Endothelial cell of umbilical vein (primary cell): ENCODE data around the gene SVEP1. TPM values are rescaled to one million over a fixed set of nuclear protein-coding genes. Genes with fewer than 3 reads are reported as not detected.

Source experiments
- BruUV-seq: library from RNA; stranded (reverse); fragments of 400-500 nt; replicated peaks from 2 replicates; lab custom pipeline; 2021; lab: Mats Ljungman, UMichigan
- CTCF ChIA-PET: fragments of 300-600, 350-600 bp; sonication (Branson Sonifier 250); formaldehyde crosslinking; loops from one replicate; lab custom pipeline; 2021; ENCODE audit warnings: antibody characterized with exemption, inconsistent platforms; lab: Charles Lee
- POLR2A ChIA-PET: fragments of 300-600, 350-600 bp; sonication (Branson Sonifier 250); formaldehyde crosslinking; loops from one replicate; lab custom pipeline; 2021; ENCODE audit warnings: antibody characterized with exemption, inconsistent platforms; lab: Charles Lee
- DNase-seq: peaks from one replicate; pipeline ENCODE4 v3.0.0-alpha.2; 2011; ENCODE audit warnings: low read depth, low spot score
- FAIRE-seq: peaks from 2 replicates; lab custom pipeline; 2011; peaks lifted over from hg19 to GRCh38; lab: Jason Lieb, UNC
- H2AFZ ChIP-seq: 2 replicates; pipeline ENCODE4 v1.6.0; 2012; ENCODE audit warnings: low read depth, low read length, control low read depth, inconsistent platforms
- H3K27ac ChIP-seq: 2 replicates; pipeline ENCODE4 v1.5.1; 2011; ENCODE audit warnings: low read depth, mild to moderate bottlenecking, control low read depth, low read length, moderate library complexity; ENCODE audit not compliant: insufficient read depth
- H3K27me3 ChIP-seq, 2 experiments: 2 replicates each; pipeline versions ENCODE4 v1.6.0 to v1.6.1; 2011; ENCODE audit warnings: low read length in 2 of 2, mixed read lengths in 1 of 2; ENCODE audit not compliant: control insufficient read depth in 2 of 2, insufficient read depth in 2 of 2
- H3K36me3 ChIP-seq, 2 experiments: 2 replicates in 1 of 2; 3 replicates in 1 of 2; pipeline ENCODE4 v1.5.1; 2011; ENCODE audit warnings: low read length in 2 of 2, mild to moderate bottlenecking in 1 of 2, moderate library complexity in 1 of 2; ENCODE audit not compliant: control insufficient read depth in 2 of 2, insufficient read depth in 2 of 2; ENCODE audit errors: extremely low read depth in 1 of 2
- H3K4me1 ChIP-seq: 3 replicates; pipeline ENCODE4 v1.5.1; 2011; ENCODE audit warnings: mild to moderate bottlenecking, low read length; ENCODE audit not compliant: control insufficient read depth, insufficient read depth; ENCODE audit errors: extremely low read depth
- H3K4me2 ChIP-seq: 2 replicates; pipeline ENCODE4 v1.6.1; 2011; ENCODE audit warnings: low read length, control low read depth, mixed read lengths; ENCODE audit not compliant: insufficient read depth
- H3K4me3 ChIP-seq, 3 experiments: fragments of 200-600 bp in 1 of 3; sonication (generic), shearing (Covaris generic) in 1 of 3; replicated peaks in 1 of 3; 2 replicates each; pipeline ENCODE4 v1.5.1; 2011 to 2016; ENCODE audit warnings: control low read depth in 3 of 3, low read length in 3 of 3, mild to moderate bottlenecking in 2 of 3, inconsistent platforms in 1 of 3, low read depth in 1 of 3, moderate library complexity in 1 of 3; ENCODE audit not compliant: insufficient read depth in 1 of 3
- H3K79me2 ChIP-seq: 2 replicates; pipeline ENCODE4 v1.6.0; 2012; ENCODE audit warnings: low read length, inconsistent platforms; ENCODE audit not compliant: control insufficient read depth, insufficient read depth
- H3K9ac ChIP-seq: replicated peaks from 2 replicates; pipeline ENCODE3; 2011; ENCODE audit warnings: low read length, control low read depth; ENCODE audit not compliant: insufficient read depth; ENCODE audit errors: extremely low read depth
- H3K9me1 ChIP-seq: replicated peaks from 3 replicates; pipeline ENCODE4 v1.6.0; 2011; ENCODE audit warnings: mild to moderate bottlenecking, low read length; ENCODE audit not compliant: control insufficient read depth, insufficient read depth; ENCODE audit errors: extremely low read depth
- H3K9me3 ChIP-seq: replicated peaks from 2 replicates; pipeline ENCODE4 v1.5.1; 2012; ENCODE audit warnings: low read length, inconsistent platforms; ENCODE audit not compliant: control insufficient read depth, insufficient read depth
- H4K20me1 ChIP-seq: replicated peaks from 2 replicates; pipeline ENCODE3; 2011; ENCODE audit warnings: mild to moderate bottlenecking, low read length; ENCODE audit not compliant: control insufficient read depth, insufficient read depth; ENCODE audit errors: extremely low read depth
- EZH2 ChIP-seq: IDR thresholded peaks from 2 replicates; pipeline ENCODE4 v1.6.1; 2012; ENCODE audit warnings: borderline replicate concordance, low read depth, mild to moderate bottlenecking, moderate library complexity, low read length, inconsistent platforms; ENCODE audit not compliant: severe bottlenecking
- FOS ChIP-seq: IDR thresholded peaks from 2 replicates; pipeline ENCODE4 v1.6.1; 2011; ENCODE audit warnings: mild to moderate bottlenecking, low read length, moderate library complexity, borderline replicate concordance; ENCODE audit not compliant: insufficient read depth
- GATA2 ChIP-seq: IDR thresholded peaks from 2 replicates; pipeline ENCODE4 v1.7.0; 2011; ENCODE audit warnings: low read depth, mild to moderate bottlenecking, moderate library complexity, mixed read lengths, low read length; ENCODE audit not compliant: insufficient read length, insufficient read depth
- JUN ChIP-seq: IDR thresholded peaks from 2 replicates; pipeline ENCODE4 v1.6.1; 2011; ENCODE audit warnings: borderline replicate concordance, low read depth; ENCODE audit not compliant: insufficient read length, insufficient read depth
- MYC ChIP-seq: IDR thresholded peaks from one replicate; pipeline ENCODE4 v1.6.1; 2011; ENCODE audit warnings: mild to moderate bottlenecking, low read depth, low read length
- POLR2A ChIP-seq: IDR thresholded peaks from 2 replicates; pipeline ENCODE4 v1.6.1; 2012; ENCODE audit warnings: low read depth, mild to moderate bottlenecking, control low read depth, low read length
- POLR2AphosphoS5 ChIP-seq: IDR thresholded peaks from 2 replicates; pipeline ENCODE4 v1.6.1; 2012; ENCODE audit warnings: low read depth, mild to moderate bottlenecking, control low read depth, low read length, moderate library complexity; ENCODE audit not compliant: insufficient read depth
- dilution Hi-C: fragments of 300-500 bp; cut with MboI; formaldehyde crosslinking; loops from one replicate; pipeline ENCODE4 v1.15.0; 2019; ENCODE audit warnings: low sequenced_read_pairs; ENCODE audit not compliant: extremely low pct_ligation_motif_present
- intact Hi-C: fragments of 100-400 bp; cut with micrococcal nuclease; formaldehyde crosslinking; loops from one replicate; pipeline ENCODE4 v1.10.0; 2022
- polyA plus RNA-seq, 4 experiments: library from polyadenylated mRNA; depleted of rRNA in 3 of 4; stranded (reverse) in 3 of 4; unstranded in 1 of 4; fragments of >200 nt; gene quantifications; 2 replicates each; pipeline versions ENCODE4 v1.2.1 to v1.2.3, GENCODE V29; 2011 to 2012; ENCODE audit warnings: missing spikeins in 1 of 4
- total RNA-seq: library from RNA; stranded (reverse); gene quantifications from 2 replicates; pipeline ENCODE4 v1.2.3, GENCODE V29; 2021
- TF ChIP-seq, protein P1 (sequence below): IDR thresholded peaks from 2 replicates; pipeline ENCODE4 v1.6.1; 2011; ENCODE audit not compliant: insufficient read depth, insufficient read length
- TF ChIP-seq, protein P2 (sequence below), 2 donors: IDR thresholded peaks; 1 replicate in 1 of 2; 2 replicates in 1 of 2; pipeline ENCODE4 v1.5.1; 2011; ENCODE audit warnings: low read length in 2 of 2, mild to moderate bottlenecking in 2 of 2, moderate library complexity in 2 of 2, control low read depth in 1 of 2, inconsistent platforms in 1 of 2, low read depth in 1 of 2; ENCODE audit not compliant: insufficient read depth in 1 of 2; ENCODE audit errors: extremely low read depth in 1 of 2

Gene SVEP1
- total and polyA plus RNA-seq, 2 donors (not counting 3 experiments of a cell fraction or from before 2014, with no cell fraction given), result 0.04 to 0.29 TPM

DNA sequence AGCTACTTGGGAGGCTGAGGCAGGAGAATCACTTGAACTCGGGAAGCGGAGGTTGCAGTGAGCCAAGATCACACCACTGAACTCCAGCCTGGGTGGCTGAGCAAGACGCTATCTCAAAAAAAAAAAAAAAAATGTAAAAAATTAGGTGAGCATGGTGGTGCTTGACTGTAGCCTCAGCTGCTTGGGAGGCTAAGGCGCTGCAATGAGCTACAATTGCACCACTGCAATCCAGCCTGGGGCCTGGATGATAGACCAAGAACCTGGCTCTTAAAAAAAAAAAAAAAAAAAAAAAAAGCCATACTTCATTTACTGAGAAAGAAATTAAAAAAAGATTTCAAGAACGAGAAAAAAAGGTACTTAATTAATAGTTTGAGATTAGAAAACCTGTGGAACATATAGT, 62.1 kb downstream of the SVEP1 start:
- DNase-seq (no peak), FAIRE-seq (no peak)
- H3K9me3 ChIP-seq, result no peaks in the 10 kb centered on the region
- intact Hi-C loops (no loop called here), dilution Hi-C loops (no loop called here)
- H4K20me1 ChIP-seq, result no peaks in the 10 kb centered on the region
- no peaks in the 10 kb centered on the region for H3K4me1 ChIP-seq
- BruUV-seq, result no TSS peak
- no peaks in the 10 kb centered on the region for H3K36me3 ChIP-seq
- TF ChIP-seq, protein P1, sequence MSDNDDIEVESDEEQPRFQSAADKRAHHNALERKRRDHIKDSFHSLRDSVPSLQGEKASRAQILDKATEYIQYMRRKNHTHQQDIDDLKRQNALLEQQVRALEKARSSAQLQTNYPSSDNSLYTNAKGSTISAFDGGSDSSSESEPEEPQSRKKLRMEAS, result no peak
- TF ChIP-seq MYC (no peak), JUN (no peak), FOS (no peak)
- TF ChIP-seq, protein P2, sequence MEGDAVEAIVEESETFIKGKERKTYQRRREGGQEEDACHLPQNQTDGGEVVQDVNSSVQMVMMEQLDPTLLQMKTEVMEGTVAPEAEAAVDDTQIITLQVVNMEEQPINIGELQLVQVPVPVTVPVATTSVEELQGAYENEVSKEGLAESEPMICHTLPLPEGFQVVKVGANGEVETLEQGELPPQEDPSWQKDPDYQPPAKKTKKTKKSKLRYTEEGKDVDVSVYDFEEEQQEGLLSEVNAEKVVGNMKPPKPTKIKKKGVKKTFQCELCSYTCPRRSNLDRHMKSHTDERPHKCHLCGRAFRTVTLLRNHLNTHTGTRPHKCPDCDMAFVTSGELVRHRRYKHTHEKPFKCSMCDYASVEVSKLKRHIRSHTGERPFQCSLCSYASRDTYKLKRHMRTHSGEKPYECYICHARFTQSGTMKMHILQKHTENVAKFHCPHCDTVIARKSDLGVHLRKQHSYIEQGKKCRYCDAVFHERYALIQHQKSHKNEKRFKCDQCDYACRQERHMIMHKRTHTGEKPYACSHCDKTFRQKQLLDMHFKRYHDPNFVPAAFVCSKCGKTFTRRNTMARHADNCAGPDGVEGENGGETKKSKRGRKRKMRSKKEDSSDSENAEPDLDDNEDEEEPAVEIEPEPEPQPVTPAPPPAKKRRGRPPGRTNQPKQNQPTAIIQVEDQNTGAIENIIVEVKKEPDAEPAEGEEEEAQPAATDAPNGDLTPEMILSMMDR (IDR thresholded peaks at IDR 0.05; ENCODE audit: extremely low read depth in 1 of 2, insufficient read depth in 1 of 2, low read depth in 1 of 2, low read length in 2 of 2), result no peak
- H3K4me3 ChIP-seq, result no peak overlapping the region
- CTCF ChIA-PET, result interaction anchor here (0.7 to 2.0 kb wide), 4 partner anchors 11 to 73 kb away, joined by 3 to 6 read pairs (median 3); no protein-coding TSS in a partner anchor
- no peaks in the 10 kb centered on the region for H3K27me3 ChIP-seq
- POLR2A ChIA-PET, result no interaction called here
- no peaks in the 10 kb centered on the region for H3K9me1 ChIP-seq
- H3K4me2 ChIP-seq, result no peak overlapping the region
- no peak overlapping the region for H3K27ac ChIP-seq
- no peak overlapping the region for H3K9ac ChIP-seq
- no peaks in the 10 kb centered on the region for H3K79me2 ChIP-seq
- H2AFZ ChIP-seq, result no peak overlapping the region

DNA sequence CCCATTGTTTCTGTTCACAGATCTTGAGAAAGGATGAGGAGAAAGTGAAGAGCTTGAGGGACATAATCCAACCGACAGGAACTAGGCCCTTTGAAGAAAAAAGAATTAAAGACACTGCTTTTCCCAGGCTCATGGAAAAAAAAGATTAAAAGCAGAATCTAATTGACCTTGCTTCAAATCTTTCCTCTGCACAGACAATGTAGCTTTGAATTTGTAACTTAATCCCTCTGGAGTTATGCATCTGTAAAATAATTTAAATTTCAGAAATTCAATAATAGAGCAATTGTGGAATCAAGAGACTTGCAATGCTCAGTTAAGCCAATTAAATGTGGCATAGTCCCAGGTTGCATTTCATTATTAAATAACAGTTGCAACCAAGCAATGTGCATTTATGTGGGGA, 64.6 kb downstream of the SVEP1 start:
- Histone ChIP-seq H3K27ac (no peak overlapping the region), H3K4me3 (no peak overlapping the region), H3K36me3 (no peaks in the 10 kb centered on the region), H3K4me1 (no peaks in the 10 kb centered on the region), H2AFZ (no peak overlapping the region), H3K9me3 (no peaks in the 10 kb centered on the region), H3K9ac (no peak overlapping the region), H3K27me3 (no peaks in the 10 kb centered on the region), H3K9me1 (no peaks in the 10 kb centered on the region), H3K4me2 (no peak overlapping the region), H4K20me1 (no peaks in the 10 kb centered on the region), H3K79me2 (no peaks in the 10 kb centered on the region)
- intact Hi-C loops, result no loop called here
- CTCF ChIA-PET, result interaction anchor here (1.1 kb wide), 1 partner anchor 11 kb away, joined by 3 read pairs; no protein-coding TSS in a partner anchor
- no TSS peak for BruUV-seq
- POLR2A ChIA-PET, result no interaction called here
- FAIRE-seq, result no peak
- dilution Hi-C loops, result no loop called here
- TF ChIP-seq EZH2 (no peak), FOS (no peak), GATA2 (no peak), MYC (no peak), POLR2A (no peak), JUN (no peak), POLR2AphosphoS5 (no peak)
- TF ChIP-seq, protein P2 (IDR thresholded peaks at IDR 0.05; ENCODE audit: extremely low read depth in 1 of 2, insufficient read depth in 1 of 2, low read depth in 1 of 2, low read length in 2 of 2), result no peak
- TF ChIP-seq, protein P1, result no peak
- DNase-seq, result no peak
